HG02571 (cell line): ENCODE measurements around the gene RHBDF1.
"Not testable (repeated sequence)": the region's sequence is repeated elsewhere in the genome, so short reads cannot be mapped to it uniquely, and the experiment has no call there.

Experiments
- ATAC-seq: cut with Tn5 transposase; IDR thresholded peaks from one replicate; pipeline ENCODE4 v1.9.1; 2021; ENCODE audit warnings: mild to moderate bottlenecking, moderate library complexity; ENCODE audit not compliant: unreplicated experiment

RHBDF1 gene

DNA sequence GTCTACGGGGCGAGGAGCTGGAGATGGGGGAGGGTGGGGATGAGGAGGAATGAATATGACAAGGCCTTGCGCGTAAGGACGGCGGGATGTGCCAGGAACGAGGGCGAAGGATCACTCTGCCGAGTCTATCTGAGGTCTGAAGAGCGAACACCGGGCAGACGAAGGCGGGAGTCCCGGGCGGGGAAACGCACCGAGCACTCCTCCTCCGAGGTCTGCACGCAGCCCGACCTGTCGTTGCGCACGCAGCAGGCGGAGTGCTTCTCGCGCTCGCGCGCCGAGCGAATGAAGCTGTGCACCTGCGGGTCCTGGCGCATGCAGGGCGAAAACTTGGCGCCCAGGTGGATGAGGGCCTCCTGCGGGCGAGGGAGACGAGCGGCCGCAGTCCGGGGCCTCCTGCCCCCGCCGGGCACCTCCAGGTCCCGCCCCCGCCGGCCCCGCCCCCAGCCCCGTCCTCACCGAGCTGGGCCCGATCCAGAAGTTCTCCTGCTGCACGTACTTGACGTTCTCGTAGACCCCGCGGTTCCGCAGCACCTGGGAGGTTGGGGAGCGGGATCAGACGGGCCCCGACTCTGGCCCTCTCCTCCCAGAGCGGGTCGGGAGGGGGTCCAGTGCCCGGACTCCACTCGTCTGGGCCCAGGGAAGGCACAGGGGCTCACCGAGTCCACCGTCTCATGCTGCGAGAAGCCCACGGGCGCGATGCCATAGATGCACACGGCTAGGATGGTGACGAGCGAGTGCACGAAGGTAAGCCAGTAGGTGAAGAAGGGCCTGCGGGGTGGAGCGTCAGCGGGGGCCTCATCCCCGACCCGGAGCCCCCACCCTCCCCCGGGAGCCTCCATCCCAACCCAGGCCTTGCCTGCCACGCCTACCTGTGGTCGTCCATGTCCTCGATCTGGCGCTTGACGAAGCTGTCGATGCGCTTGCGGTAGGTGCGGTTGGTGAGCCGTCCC, 11.2 kb downstream of the RHBDF1 start:
- no peak for ATAC-seq

- no peak for ATAC-seq
Measured at GRCh38 chr16:60166-60565, 12.3 kb downstream of the RHBDF1 start.

- ATAC-seq = no peak
Measured at GRCh38 chr16:59440-60059, 12.9 kb downstream of the RHBDF1 start.

DNA sequence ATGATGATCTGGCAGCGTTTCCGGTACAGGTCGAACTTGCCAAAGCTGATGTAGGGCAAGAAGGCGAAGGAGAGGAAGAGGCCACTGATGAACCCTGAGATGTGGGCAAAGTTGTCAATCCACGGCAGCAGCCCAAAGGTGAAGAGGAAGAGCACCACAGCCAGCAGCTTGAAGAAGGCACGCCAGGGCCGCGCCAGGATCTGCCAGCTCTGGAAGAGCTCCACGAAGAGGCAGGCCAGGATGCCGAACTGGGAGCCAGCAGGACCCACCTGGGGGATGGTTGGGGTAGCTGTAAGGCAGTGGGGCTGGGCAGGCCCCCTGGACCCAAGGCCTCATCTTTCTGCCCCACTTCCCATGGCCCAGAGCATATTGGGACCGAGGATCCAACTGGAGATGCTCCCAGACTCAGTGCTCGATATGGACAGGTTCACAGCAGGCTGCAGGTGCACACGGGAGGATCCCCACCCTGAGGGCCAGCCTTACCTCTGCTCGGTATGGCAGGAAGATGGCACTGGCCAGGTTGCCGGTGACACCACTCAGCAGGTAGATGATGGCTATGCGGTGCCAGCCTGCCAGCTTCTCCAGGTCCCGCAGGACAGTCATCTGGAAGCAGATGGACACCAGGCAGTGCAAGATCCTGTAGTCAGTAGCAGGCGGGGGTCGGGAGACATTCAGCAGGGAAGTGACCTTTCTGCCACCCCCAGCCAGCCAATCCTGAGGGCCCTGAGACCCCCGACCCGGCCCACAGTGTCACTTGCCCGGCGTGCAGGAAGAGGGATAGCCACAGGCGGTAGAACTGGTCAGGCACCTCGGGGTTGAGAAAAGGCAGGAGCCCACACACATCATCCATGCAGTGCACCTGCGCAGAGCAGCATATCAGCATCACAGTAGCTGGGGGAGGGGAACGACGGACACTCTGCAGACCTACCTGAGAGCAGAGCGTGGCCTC, 13.7 kb downstream of the RHBDF1 start:
- no peak for ATAC-seq

- no peak for ATAC-seq
Measured at GRCh38 chr16:57711-58110, 14.7 kb downstream of the RHBDF1 start.

- ATAC-seq = no peak
Measured at GRCh38 chr16:56231-56927, 16.1 kb downstream of the RHBDF1 start.

DNA sequence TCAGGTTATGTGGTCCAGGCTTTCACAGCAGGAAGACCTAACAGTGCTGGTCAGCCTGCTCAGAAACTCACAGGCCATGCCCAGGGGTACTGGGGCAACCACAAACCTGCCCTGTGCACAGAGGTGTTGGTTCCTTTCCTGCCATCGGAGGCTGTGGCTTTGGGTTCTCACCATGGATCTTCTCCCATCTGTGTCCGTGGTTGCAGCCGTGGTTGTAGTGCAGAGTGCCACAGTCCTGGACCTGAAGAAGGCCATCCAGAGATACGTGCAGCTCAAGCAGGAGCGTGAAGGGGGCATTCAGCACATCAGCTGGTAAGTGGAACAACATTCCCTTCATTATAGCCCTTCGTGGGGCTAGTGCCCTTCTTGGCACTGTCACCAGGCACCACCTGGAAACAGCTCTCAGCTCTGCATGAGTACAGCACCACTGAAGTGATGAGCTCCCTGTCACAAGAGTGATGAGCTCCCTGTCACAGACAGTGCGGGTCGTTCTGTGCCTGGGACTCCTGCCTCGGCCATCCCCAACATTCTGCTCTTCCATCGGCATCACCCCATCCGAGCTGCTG, 16.8 kb downstream of the RHBDF1 start:
- no peak for ATAC-seq

DNA sequence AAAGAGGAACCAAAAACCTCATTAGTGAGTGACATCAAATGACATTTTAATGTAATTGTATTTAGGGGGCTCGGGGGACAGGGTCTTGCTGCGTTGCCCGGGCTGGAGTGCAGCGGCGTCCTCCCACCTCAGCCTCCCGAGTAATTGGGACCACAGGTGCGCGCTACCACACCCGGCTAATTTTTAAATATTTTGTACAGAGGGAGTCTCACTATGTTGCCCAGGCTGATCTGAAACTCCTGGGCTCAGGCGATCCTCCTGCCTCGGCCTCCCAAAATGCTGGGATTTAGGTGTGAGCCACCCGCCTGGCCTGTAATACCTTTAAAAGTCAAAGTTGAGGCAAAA, 18.2 kb downstream of the RHBDF1 start:
- no peak for ATAC-seq

GRCh38 chr16:53346-54236, 18.8 kb downstream of the RHBDF1 start, which contains the start of the genes POLR3K and SNRNP25:
POLR3K (minus strand) TSS chr16:53608; CDS start chr16:53586, 22 bp downstream.
SNRNP25 (plus strand) TSS chr16:53828; CDS start chr16:54017, 189 bp downstream.
- peak; percentile 86 for ATAC-seq

DNA sequence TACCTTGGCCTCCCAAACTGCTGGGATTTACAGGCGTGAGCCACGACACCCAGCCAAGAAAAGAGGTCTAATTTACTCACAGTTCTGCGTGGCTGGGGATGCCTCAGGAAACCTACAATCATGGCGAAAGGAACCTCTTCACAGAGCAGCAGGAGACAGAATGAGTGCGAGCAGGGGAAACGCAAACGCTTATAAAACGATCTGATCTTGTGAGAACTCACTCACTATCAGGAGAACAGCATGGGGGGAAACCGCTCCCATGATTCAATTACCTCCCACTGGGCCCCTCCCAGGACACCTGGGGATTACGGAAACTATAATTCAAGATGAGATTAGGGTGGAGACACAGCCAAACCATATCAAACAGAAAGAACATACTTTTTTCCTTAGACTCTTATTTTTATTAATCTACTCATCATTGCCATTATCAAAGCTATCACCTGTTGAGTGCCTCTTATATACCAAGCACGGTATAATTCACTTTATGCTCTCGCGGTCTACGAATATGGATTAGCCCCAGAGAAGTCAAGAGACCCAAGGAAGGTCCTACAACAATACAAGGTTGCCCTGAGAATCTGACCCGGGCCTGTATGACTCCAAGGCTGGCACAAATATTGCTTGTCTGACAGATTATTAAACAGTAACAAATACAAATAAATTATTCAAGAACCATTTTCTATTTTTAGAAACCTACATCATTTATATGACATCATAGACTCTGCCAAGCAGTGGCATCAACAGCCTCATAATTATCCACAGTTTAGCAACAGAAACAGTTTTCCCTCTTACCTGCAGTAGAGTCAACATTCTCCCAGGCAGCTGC, 21.5 kb downstream of the RHBDF1 start:
- no peak for ATAC-seq

GRCh38 chr16:47234-47633, 25.2 kb downstream of the RHBDF1 start:
- no peak for ATAC-seq

- not testable (repeated sequence) for ATAC-seq
Measured at GRCh38 chr16:46510-46909, 25.9 kb downstream of the RHBDF1 start.

GRCh38 chr16:45454-45853, 27.0 kb downstream of the RHBDF1 start:
- no peak for ATAC-seq

GRCh38 chr16:44655-45054, 27.8 kb downstream of the RHBDF1 start:
- ATAC-seq = no peak

DNA sequence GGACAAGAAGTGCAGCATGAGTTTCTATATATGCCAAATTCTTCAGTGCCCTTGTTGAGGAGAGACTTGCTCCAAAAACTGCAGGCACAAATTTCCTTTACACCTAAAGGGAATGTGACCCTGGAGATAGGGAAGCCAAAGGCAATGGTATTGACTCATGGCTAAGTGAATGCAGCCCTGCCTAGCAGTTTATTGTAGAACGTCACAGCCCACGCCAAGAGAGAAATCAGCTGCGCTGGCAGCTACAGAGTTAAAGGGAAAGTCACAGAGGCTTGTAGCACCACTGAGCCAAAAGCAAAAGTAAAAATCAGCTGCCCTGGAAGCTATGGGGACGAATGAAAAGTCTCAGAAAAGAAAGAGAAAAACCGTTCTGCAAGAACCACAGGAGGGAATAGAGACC, 29.1 kb downstream of the RHBDF1 start:
- no peak for ATAC-seq

GRCh38 chr16:42691-43090, 29.7 kb downstream of the RHBDF1 start:
- no peak for ATAC-seq

- no peak for ATAC-seq
Measured at GRCh38 chr16:42069-42457, 30.4 kb downstream of the RHBDF1 start.

GRCh38 chr16:41439-42068, 30.9 kb downstream of the RHBDF1 start:
- ATAC-seq = no peak
